Epithelial cell of prostate (primary cell): ENCODE data around the gene C3.
"Not testable (repeated sequence)": the region's sequence is repeated elsewhere in the genome, so short reads cannot be mapped to it uniquely, and the experiment has no call there.

ENCODE experiments used
- DNase-seq: peaks from one replicate; pipeline ENCODE4 v3.0.0-alpha.2; 2011; ENCODE audit warnings: low read depth, low spot score
- H3K27ac ChIP-seq: fragments of 450-650 bp; 2 replicates; pipeline ENCODE4 v1.5.1; 2017; ENCODE audit warnings: mild to moderate bottlenecking

Gene C3

DNA sequence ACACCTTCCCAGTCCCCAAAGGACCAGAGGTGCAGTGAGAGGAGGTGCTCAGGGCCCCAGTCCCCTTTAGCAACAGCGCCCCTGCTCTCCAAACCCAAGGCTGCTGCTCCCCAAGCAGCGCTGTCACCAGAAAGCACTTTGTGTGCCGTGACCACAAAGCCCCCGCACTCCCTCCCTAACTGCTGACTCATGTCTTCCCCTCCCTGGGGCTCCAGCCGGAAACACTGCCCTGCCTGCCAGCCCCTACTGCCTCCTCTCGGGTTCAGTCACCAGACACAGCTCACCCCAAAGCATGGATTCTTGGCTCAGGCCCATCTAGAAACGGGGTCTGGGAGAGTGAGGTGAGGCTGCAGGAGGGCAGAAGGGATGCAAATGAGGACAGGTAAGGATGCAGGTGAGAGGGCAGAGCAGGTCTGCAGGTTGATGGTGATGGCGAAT lies 45.6 kb downstream of the C3 start:
- no peak for DNase-seq
- no peak overlapping the region for H3K27ac ChIP-seq

DNA sequence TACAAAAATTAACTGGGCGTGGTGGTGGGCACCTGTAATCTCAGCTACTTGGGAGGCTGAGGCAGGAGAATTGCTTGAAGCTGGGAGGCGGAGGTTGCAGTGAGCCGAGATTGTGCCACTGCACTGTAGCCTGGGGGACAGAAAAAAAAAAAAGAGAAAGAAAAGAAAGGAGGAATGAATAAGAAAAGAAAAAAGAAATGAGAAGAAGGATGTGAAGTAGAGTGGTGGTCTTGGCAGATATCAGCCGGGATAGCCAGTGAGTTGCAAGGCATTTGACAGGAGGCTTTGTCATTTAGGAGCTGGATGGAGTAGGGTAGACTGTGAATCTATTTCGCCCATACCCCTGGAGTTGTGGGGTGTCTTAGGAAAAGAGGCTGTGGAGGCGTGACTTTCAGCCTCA lies 46.0 kb downstream of the C3 start:
- H3K27ac ChIP-seq, DNase-seq: not testable (repeated sequence)

- no peak for DNase-seq
- H3K27ac ChIP-seq, result no peak overlapping the region
These were observed 47.7 kb downstream of the C3 start for GRCh38 chr19:6672693-6673290.

GRCh38 chr19:6671960-6672359 lies 48.5 kb downstream of the C3 start:
- DNase-seq, result no peak

DNA sequence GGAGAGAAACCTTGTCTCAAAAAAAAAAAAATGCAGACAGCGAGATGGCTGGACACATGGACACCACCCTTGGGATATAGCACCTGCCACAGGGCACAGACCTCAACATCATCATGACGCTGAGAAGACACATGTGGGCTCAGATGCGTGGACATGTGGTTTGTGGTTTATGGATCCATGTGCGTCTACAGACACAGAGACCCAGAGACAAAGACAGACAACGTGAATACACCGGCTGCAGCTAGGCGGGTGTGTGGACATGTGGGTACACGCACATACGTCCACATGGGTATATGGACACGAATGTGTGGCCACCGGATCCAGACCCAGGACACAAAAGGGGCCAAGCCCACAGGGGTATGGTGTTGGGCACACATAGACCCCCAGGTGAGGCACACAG lies 51.8 kb downstream of the C3 start:
- no peak for DNase-seq
- no peak overlapping the region for H3K27ac ChIP-seq

More at GRCh38 chr19:6671960-6672359, 48.5 kb downstream of the C3 start:
- no peak overlapping the region for H3K27ac ChIP-seq

GRCh38 chr19:6667114-6667627 lies 53.3 kb downstream of the C3 start:
- no peak overlapping the region for H3K27ac ChIP-seq

DNA sequence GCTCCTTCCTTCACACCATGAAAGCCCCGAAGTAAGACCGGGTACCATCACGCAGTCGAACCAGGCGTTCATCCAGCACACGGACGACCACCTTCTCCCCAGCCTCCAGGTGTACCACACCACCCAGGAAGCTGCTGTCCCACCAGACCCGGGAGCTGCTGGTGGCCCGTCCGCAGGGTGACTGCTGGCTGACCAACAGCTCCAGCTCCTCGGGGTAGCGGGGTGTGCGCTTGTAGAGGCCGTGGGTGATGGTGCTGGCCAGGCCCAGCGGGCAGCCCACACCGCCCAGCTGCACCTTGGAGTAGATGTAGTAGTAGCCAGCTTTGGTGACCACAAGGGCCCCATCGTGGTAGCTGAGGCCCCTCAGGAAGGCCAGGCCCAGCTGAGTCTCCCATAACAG lies 55.5 kb downstream of the C3 start:
- H3K27ac ChIP-seq, result no peak overlapping the region
- no peak for DNase-seq

More at GRCh38 chr19:6667114-6667627, 53.3 kb downstream of the C3 start:
- no peak for DNase-seq

- no peak for DNase-seq
- H3K27ac ChIP-seq, result no peak overlapping the region
These were observed 56.9 kb downstream of the C3 start for GRCh38 chr19:6663236-6664201.

GRCh38 chr19:6662702-6663101 lies 57.7 kb downstream of the C3 start:
- H3K27ac ChIP-seq, result no peak overlapping the region

DNA sequence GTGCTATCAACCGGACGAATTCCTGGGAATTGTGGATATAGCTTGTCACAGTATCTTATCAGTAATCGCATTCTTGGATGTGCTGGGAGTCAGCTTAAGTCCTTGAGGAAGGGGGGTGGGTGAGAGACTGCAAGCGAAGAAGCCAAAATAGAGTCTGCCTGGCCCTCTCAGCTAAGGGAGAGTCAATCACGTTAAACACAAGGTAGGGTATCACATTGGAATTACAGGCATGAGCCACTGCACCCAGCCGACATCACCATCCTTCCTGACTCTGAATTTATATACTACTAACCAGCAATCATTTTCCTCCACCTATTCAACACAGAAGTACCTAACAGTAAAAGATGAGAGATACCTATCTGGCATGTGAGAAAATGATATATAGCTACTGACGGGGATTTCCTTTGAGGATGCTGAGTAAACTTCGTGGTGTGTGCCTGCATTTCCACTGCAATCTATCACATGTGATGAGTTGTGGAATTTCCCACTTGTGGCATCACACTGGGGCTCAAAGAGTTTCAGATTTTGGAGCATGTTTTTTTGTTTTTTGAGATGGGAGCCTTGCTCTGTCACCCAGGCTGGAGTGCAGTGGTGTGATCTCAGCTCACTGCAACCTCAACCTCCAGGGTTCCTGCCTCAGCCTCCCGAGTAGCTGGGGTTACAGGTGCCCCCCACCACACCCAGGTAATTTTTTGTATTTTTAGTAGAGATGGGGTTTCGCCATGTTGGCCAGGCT lies 58.8 kb downstream of the C3 start:
- H3K27ac ChIP-seq, DNase-seq: not testable (repeated sequence)

More at GRCh38 chr19:6662702-6663101, 57.7 kb downstream of the C3 start:
- DNase-seq, result no peak

- H3K27ac ChIP-seq, result no peak overlapping the region
- DNase-seq, result no peak
These were observed 59.5 kb downstream of the C3 start for GRCh38 chr19:6660930-6661329.

GRCh38 chr19:6656390-6656789 lies 64.1 kb downstream of the C3 start:
- DNase-seq, H3K27ac ChIP-seq: not testable (repeated sequence)

DNA sequence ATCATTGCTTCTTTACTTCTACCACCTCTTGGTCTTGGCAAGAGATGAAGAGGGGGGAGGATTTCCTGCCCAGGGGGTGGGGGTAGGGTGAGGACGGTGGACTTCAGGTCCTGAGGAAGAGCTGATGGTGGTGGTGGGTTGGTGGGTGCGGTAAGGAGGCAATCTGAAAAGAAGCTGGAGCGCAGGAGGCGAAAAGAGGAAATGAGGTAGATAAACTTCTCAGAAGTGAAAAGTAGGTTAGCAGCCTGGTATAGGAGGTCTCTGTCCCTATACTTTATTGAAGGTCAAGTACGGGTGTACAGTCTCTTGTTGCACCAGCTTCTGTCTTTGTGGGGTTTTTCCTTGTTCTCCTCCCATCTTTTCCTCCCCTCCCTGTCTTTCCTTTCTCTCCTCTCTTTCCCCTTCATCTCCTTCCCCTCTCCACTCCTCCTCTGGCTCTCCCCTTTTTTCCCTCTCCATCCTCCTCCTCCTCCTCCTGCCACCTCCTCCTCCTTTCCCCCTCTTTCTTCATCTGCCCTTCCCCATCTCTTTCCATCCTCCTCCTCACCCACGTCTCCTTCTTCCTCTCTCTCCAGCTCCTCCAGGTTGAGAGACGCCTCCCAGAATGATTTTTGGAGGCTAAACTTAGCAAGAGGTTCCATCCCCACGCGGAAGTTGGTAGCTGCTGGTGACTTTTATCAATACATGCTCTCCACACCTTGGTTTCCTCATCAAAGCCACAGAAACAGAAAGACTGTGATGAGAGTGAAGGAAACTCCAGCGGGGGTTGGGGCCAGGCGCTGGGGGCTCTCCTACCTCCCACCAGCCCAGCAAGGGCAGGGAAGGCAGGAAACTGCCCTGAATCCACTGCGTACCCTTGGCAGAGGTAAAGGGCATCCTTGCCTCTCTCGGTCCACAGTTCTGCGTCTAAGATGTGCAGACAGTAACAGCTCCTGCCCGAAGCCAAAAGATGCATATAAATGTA lies 65.8 kb downstream of the C3 start:
- H3K27ac ChIP-seq, result no peak overlapping the region
- DNase-seq, result no peak

GRCh38 chr19:6652805-6653094 lies 67.7 kb downstream of the C3 start:
- H3K27ac ChIP-seq, result no peak overlapping the region
- no peak for DNase-seq

DNA sequence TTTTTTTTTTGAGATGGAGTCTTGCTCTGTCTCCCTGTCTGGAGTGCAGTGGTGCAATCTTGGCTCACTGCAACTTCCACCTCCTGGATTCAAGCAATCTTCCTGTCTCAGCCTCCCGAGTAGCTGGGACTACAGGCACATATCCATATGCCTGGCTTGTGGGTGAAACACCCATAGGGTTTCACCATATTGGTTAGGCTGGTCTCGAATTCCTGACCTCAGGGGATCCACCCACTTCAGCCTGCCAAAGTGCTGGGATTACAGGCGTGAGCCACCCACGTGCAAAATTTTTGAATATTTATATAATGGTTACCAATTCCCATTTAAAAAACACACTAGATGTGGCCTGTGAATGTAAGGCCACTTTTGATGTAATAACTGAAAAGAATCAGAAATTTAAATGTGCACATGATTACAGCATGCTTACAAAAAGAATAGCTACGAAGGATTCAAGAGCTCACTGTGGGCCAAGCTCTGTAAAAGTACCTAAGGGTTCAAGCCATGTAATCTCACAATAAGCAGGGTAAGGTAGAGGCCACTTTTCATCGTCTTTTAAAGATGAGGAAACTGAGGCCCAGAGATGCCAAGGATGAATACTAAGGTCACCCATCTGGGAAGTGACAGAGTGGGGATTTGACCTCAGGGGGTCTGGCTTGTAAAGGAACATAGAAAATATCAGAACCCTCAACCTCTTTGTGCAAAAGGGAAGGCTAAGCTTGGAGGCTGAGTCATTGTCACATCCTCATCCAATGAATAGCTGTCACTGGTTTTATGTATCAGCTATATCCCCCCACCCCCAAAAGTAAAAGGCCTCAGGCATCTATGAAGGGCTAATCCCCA lies 68.3 kb downstream of the C3 start:
- no peak for DNase-seq
- no peak overlapping the region for H3K27ac ChIP-seq

- no peak for DNase-seq
- no peak overlapping the region for H3K27ac ChIP-seq
These were observed 71.3 kb downstream of the C3 start for GRCh38 chr19:6649185-6649584.

DNA sequence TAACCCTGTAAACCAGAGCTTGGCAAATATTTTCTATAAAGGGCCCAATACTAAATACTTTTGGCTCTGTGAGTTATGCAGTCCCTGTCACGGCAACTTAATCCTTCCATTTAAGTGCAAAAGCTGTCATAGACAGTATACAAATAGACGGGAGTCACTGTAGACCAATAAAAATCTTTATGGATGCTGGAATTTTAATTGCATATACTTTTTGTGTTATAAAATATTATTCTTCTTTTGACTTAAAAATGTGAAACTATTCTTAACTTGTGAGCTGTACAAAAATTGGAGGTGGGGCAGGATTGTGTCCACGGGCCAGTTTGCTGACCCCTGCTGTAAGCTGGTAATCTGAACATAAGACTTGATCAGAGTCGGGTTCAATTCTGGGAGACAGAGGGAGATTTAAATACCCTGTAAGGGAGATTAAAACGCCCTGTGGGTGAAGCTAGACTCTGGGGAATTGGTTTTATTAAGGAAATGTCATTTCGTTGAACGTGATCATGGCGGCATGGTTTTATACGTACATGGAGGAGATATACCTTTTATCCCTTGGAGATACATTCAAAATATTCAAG lies 72.2 kb downstream of the C3 start:
- no peak overlapping the region for H3K27ac ChIP-seq
- DNase-seq, result no peak

- DNase-seq, result no peak
- H3K27ac ChIP-seq, result no peak overlapping the region
These were observed 75.7 kb downstream of the C3 start for GRCh38 chr19:6644796-6645195.
